GM18526 (cell line): ENCODE results near the gene MOV10L1.

Experiments
- POLR2A ChIP-seq: IDR thresholded peaks from 3 replicates; pipeline ENCODE4 v1.6.1; 2011; ENCODE audit not compliant: insufficient read length; ENCODE audit errors: extremely low read depth

MOV10L1 gene

GRCh38 chr22:50148166-50148500 lies 58.3 kb downstream of the MOV10L1 start:
- no peak for TF ChIP-seq POLR2A

- no peak for TF ChIP-seq POLR2A
Observed at GRCh38 chr22:50148991-50149721, 59.4 kb downstream of the MOV10L1 start.

GRCh38 chr22:50150161-50151129 lies 60.6 kb downstream of the MOV10L1 start:
- no peak for TF ChIP-seq POLR2A

GRCh38 chr22:50151571-50152537 lies 62.0 kb downstream of the MOV10L1 start:
- TF ChIP-seq POLR2A: no peak

- no peak for TF ChIP-seq POLR2A
Observed at GRCh38 chr22:50153056-50153755, 63.4 kb downstream of the MOV10L1 start.

GRCh38 chr22:50153756-50154140 lies 63.9 kb downstream of the MOV10L1 start:
- TF ChIP-seq POLR2A: no peak

- TF ChIP-seq POLR2A: no peak
Observed at GRCh38 chr22:50157709-50158375, 68.0 kb downstream of the MOV10L1 start.

- no peak for TF ChIP-seq POLR2A
Observed at GRCh38 chr22:50160947-50161346, 71.1 kb downstream of the MOV10L1 start.

- no peak for TF ChIP-seq POLR2A
Observed at GRCh38 chr22:50161508-50162390, 71.9 kb downstream of the MOV10L1 start.

- no peak for TF ChIP-seq POLR2A
Observed at GRCh38 chr22:50162391-50162956, 72.7 kb downstream of the MOV10L1 start.

GRCh38 chr22:50165436-50166123 lies 75.8 kb downstream of the MOV10L1 start:
- no peak for TF ChIP-seq POLR2A
